Measurements from ENCODE around the gene OXLD1. TPM values are rescaled to one million over a fixed set of nuclear protein-coding genes. Genes with fewer than 3 reads are reported as not detected.

OXLD1 gene
- total RNA-seq, 1 experiment from 2014 or later: 37.0 TPM

DNA sequence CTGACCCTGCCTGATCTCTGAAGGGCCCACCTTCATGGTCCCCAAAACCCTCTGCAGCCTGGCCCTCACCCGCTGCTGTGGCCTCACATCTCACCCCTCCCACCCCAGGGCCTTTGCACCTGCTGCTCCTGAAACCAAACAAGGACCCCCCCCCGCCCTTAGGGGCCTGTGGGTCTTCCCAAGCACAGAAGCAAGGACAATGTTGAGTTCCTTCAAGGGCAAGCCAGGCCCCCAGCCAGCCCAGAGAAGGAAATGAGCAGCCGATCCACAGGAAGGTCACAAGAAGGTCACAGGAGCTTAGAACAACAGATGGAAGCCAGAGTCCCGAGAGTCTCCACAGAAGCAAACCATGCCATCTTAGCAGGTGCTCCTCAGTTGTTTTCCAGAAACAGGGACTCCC is 9.6 kb downstream of the OXLD1 start:
- BruUV-seq (replicated peaks): no TSS peak
- Mint-ChIP-seq H3K27ac (ENCODE audit: unreplicated experiment) (no peak overlapping the region), H3K36me3 (ENCODE audit: insufficient read depth, unreplicated experiment) (no peaks in the 10 kb centered on the region), H3K9me3 (ENCODE audit: unreplicated experiment) (no peaks in the 10 kb centered on the region), H3K27me3 (ENCODE audit: insufficient read depth, unreplicated experiment) (no peaks in the 10 kb centered on the region), H3K4me1 (ENCODE audit: low read depth, unreplicated experiment) (peaks cover 2% of the 10 kb centered on the region), H3K4me3 (ENCODE audit: unreplicated experiment) (no peak overlapping the region)
- Histone ChIP-seq H3K36me3 (ENCODE audit: control insufficient read depth, insufficient read depth, low read length) (no peaks in the 10 kb centered on the region), H3K27me3 (replicated peaks; ENCODE audit: control insufficient read depth, insufficient read depth, low read length) (no peaks in the 10 kb centered on the region), H3K9me3 (no peaks in the 10 kb centered on the region), H3K4me1 (peaks cover 13% of the 10 kb centered on the region), H3K4me3 (ENCODE audit: low read depth, low read length) (no peak overlapping the region)
- intact Hi-C loops (cut with micrococcal nuclease; ENCODE audit: unreplicated experiment): no loop called here
- TF ChIP-seq, protein P1, sequence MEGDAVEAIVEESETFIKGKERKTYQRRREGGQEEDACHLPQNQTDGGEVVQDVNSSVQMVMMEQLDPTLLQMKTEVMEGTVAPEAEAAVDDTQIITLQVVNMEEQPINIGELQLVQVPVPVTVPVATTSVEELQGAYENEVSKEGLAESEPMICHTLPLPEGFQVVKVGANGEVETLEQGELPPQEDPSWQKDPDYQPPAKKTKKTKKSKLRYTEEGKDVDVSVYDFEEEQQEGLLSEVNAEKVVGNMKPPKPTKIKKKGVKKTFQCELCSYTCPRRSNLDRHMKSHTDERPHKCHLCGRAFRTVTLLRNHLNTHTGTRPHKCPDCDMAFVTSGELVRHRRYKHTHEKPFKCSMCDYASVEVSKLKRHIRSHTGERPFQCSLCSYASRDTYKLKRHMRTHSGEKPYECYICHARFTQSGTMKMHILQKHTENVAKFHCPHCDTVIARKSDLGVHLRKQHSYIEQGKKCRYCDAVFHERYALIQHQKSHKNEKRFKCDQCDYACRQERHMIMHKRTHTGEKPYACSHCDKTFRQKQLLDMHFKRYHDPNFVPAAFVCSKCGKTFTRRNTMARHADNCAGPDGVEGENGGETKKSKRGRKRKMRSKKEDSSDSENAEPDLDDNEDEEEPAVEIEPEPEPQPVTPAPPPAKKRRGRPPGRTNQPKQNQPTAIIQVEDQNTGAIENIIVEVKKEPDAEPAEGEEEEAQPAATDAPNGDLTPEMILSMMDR (IDR thresholded peaks at IDR 0.05; ENCODE audit: insufficient read depth in 1 of 2, low read depth in 1 of 2, low read length in 1 of 2, severe bottlenecking in 1 of 2, unreplicated experiment in 1 of 2): no peak
- no peak for DNase-seq
- POLR2A ChIA-PET: no interaction called here
- CTCF ChIA-PET: no interaction called here

DNA sequence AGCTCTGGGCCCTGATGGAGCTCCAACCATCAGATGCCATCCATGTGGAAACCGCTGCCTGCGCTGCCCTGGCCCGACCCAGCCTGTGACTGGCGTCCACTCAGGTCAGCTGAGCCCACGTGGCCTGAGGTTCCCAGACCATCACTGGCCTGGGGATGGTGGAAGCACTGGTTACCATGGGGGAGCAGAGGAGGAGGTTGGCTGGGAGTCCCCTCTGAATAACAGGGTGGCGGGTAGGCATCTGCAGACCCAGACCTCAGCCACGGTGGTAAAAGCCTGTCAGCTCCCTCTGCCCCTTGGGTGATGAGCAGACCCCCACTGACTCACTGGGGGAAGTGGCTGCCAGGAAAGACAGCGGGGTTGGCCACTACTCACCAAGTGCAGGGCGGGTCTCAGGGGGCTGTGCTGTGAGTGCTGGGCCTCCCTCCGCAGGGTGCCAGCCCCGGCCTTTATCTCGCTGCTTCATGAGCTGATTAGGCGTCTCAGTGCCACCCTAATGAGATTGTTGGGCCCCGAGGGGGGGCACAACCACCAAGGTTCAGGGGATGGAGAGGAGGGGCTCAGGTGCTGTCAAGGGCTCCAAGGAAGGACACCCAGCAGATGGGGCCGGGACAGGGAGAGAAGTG is 10.2 kb downstream of the OXLD1 start, which contains the start of gene PDE6G:
Gene PDE6G (minus strand): TSS at position 425 of the 626 bp plus-strand sequence. CDS start 3,237 bp downstream, outside the sequence.
- Histone ChIP-seq H3K4me1 (peaks cover 13% of the 10 kb centered on the region), H3K27me3 (replicated peaks; ENCODE audit: control insufficient read depth, insufficient read depth, low read length) (no peaks in the 10 kb centered on the region), H3K4me3 (ENCODE audit: low read depth, low read length) (no peak within 1 kb of the TSS), H3K36me3 (ENCODE audit: control insufficient read depth, insufficient read depth, low read length) (no peaks in the 10 kb centered on the region), H3K9me3 (no peaks in the 10 kb centered on the region)
- CTCF ChIA-PET: interaction anchor here (0.6 kb wide), 1 partner anchor 129 kb away, joined by 3 read pairs; no protein-coding TSS in a partner anchor
- Mint-ChIP-seq H3K9me3 (ENCODE audit: unreplicated experiment) (no peaks in the 10 kb centered on the region), H3K4me3 (ENCODE audit: unreplicated experiment) (no peak within 1 kb of the TSS), H3K4me1 (ENCODE audit: low read depth, unreplicated experiment) (peaks cover 6% of the 10 kb centered on the region), H3K27me3 (ENCODE audit: insufficient read depth, unreplicated experiment) (no peaks in the 10 kb centered on the region), H3K36me3 (ENCODE audit: insufficient read depth, unreplicated experiment) (no peaks in the 10 kb centered on the region), H3K27ac (ENCODE audit: unreplicated experiment) (no peak within 1 kb of the TSS)
- TF ChIP-seq, protein P1 (IDR thresholded peaks at IDR 0.05; ENCODE audit: insufficient read depth in 1 of 2, low read depth in 1 of 2, low read length in 1 of 2, severe bottlenecking in 1 of 2, unreplicated experiment in 1 of 2): no peak
- no TSS peak for BruUV-seq (replicated peaks)
- POLR2A ChIA-PET: interaction anchor here (1.3 kb wide), 1 partner anchor 11 kb away, joined by 4 read pairs; the partner anchor contains the start of gene CCDC137
- DNase-seq: no peak
- intact Hi-C loops (cut with micrococcal nuclease; ENCODE audit: unreplicated experiment): no loop called here

DNA sequence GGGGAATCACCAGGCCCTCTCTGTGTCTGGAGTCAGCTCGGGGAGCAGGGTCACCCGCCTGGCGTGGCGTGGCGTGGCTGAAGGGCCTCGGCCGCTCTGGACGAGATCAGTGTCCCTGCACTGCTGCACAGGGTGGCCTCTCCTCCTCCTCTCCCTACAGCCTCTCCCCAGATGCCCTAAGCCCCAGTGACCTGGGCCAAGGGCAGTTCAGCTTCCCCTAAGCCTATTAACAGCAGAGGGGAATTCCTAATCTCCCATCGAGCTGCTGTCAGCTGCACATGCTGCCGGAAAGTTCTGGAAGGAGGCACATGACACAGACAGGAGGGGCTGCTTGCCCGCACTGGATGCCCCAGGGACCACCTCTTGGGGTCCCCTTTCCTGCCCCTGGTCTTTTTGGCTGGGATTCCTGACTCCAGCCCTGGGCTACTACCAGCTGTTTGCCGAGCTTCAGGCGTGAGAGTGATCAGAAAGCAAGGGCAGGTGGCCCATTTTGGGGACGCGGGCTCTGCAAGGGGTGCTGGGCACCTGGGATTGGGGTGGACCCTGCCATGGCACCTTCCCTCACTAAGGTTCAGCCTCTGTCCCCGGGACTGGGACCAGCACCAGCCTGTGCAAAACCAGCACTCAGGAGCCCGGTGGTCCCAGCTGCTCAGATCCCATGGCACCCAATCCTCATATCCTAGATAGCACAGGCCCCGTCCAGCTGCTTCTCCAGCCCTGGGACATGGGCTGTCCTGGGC is 10.9 kb downstream of the OXLD1 start:
- H3K9me3 Mint-ChIP-seq (ENCODE audit: unreplicated experiment): no peaks in the 10 kb centered on the region
- no TSS peak for BruUV-seq (replicated peaks)
- no peak for DNase-seq
- no peaks in the 10 kb centered on the region for H3K9me3 ChIP-seq
- intact Hi-C loops (cut with micrococcal nuclease; ENCODE audit: unreplicated experiment): no loop called here
- no peaks in the 10 kb centered on the region for H3K36me3 ChIP-seq (ENCODE audit: control insufficient read depth, insufficient read depth, low read length)
- no peak overlapping the region for H3K4me3 ChIP-seq (ENCODE audit: low read depth, low read length)
- no peak overlapping the region for H3K27ac Mint-ChIP-seq (ENCODE audit: unreplicated experiment)
- TF ChIP-seq, protein P1 (IDR thresholded peaks at IDR 0.05; ENCODE audit: insufficient read depth in 1 of 2, low read depth in 1 of 2, low read length in 1 of 2, severe bottlenecking in 1 of 2, unreplicated experiment in 1 of 2): no peak
- no peak overlapping the region for H3K4me3 Mint-ChIP-seq (ENCODE audit: unreplicated experiment)
- H3K4me1 ChIP-seq: peaks cover 13% of the 10 kb centered on the region
- H3K4me1 Mint-ChIP-seq (ENCODE audit: low read depth, unreplicated experiment): peaks cover 6% of the 10 kb centered on the region
- no peaks in the 10 kb centered on the region for H3K27me3 ChIP-seq (replicated peaks; ENCODE audit: control insufficient read depth, insufficient read depth, low read length)
- no peaks in the 10 kb centered on the region for H3K27me3 Mint-ChIP-seq (ENCODE audit: insufficient read depth, unreplicated experiment)
- H3K36me3 Mint-ChIP-seq (ENCODE audit: insufficient read depth, unreplicated experiment): no peaks in the 10 kb centered on the region
- ChIA-PET POLR2A (interaction anchor here (1.3 kb wide), 1 partner anchor 11 kb away, joined by 4 read pairs; the partner anchor contains the start of gene CCDC137), CTCF (interaction anchor here (0.6 kb wide), 1 partner anchor 128 kb away, joined by 3 read pairs; no protein-coding TSS in a partner anchor)
